ENCODE data around the gene LRFN5. TPM values are rescaled to one million over a fixed set of nuclear protein-coding genes. Genes with fewer than 3 reads are reported as not detected.

The LRFN5 gene
- total RNA-seq, 1 experiment from 2014 or later, result 9.8 TPM

GRCh38 chr14:41783403-41783802 lies 176.7 kb downstream of the LRFN5 start:
- intact Hi-C loops (cut with micrococcal nuclease; ENCODE audit: unreplicated experiment), result loop anchor here (10.0 kb wide), 1 partner anchor 179 kb away; the partner anchor contains the start of gene LRFN5
- POLR2A ChIA-PET, result interaction anchor here (0.6 kb wide), 1 partner anchor 112 kb away, joined by 3 read pairs; no protein-coding TSS in a partner anchor

GRCh38 chr14:41785696-41786095 lies 179.0 kb downstream of the LRFN5 start:
- Histone ChIP-seq H3K36me3 (ENCODE audit: control insufficient read depth, insufficient read depth, low read length) (no peaks in the 10 kb centered on the region), H3K27me3 (ENCODE audit: control insufficient read depth, insufficient read depth, low read length) (no peaks in the 10 kb centered on the region), H3K27ac (ENCODE audit: low read length) (no peak overlapping the region), H3K9me3 (ENCODE audit: control insufficient read depth, insufficient read depth, low read depth, low read length) (no peaks in the 10 kb centered on the region), H3K4me1 (ENCODE audit: control insufficient read depth, insufficient read depth, low read length) (peaks cover 4% of the 10 kb centered on the region; the same call in 1 of the 2 replicates), H3K4me3 (ENCODE audit: low read depth in 2 of 2, low read length in 2 of 2) (no peak overlapping the region)
- TF ChIP-seq TCF7L2 (IDR thresholded peaks at IDR 0.05; ENCODE audit: low read depth, low read length), result no peak
- no peak for TF ChIP-seq POLR2AphosphoS5 (IDR thresholded peaks at IDR 0.05; ENCODE audit: low read depth, low read length)
- TF ChIP-seq SIN3A (IDR thresholded peaks at IDR 0.05; ENCODE audit: borderline replicate concordance, insufficient read depth, low read depth, low read length), result no peak
- TF ChIP-seq CTCF (IDR thresholded peaks at IDR 0.05), result peak; percentile 64
- TF ChIP-seq, protein P1, sequence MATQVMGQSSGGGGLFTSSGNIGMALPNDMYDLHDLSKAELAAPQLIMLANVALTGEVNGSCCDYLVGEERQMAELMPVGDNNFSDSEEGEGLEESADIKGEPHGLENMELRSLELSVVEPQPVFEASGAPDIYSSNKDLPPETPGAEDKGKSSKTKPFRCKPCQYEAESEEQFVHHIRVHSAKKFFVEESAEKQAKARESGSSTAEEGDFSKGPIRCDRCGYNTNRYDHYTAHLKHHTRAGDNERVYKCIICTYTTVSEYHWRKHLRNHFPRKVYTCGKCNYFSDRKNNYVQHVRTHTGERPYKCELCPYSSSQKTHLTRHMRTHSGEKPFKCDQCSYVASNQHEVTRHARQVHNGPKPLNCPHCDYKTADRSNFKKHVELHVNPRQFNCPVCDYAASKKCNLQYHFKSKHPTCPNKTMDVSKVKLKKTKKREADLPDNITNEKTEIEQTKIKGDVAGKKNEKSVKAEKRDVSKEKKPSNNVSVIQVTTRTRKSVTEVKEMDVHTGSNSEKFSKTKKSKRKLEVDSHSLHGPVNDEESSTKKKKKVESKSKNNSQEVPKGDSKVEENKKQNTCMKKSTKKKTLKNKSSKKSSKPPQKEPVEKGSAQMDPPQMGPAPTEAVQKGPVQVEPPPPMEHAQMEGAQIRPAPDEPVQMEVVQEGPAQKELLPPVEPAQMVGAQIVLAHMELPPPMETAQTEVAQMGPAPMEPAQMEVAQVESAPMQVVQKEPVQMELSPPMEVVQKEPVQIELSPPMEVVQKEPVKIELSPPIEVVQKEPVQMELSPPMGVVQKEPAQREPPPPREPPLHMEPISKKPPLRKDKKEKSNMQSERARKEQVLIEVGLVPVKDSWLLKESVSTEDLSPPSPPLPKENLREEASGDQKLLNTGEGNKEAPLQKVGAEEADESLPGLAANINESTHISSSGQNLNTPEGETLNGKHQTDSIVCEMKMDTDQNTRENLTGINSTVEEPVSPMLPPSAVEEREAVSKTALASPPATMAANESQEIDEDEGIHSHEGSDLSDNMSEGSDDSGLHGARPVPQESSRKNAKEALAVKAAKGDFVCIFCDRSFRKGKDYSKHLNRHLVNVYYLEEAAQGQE (IDR thresholded peaks at IDR 0.05; ENCODE audit: insufficient read depth in 1 of 2, low read depth in 2 of 2, low read length in 1 of 2), result no peak
- CTCF ChIA-PET, result no interaction called here
- ATAC-seq (peak; percentile 66; the same call in 1 of the 2 replicates), DNase-seq (ENCODE audit: low read depth, low spot score) (peak; percentile 4)
- no TSS peak for BruUV-seq (replicated peaks)
- intact Hi-C loops (cut with micrococcal nuclease; ENCODE audit: unreplicated experiment) (loop anchor here (10.0 kb wide), 1 partner anchor 181 kb away; the partner anchor contains the start of gene LRFN5), in situ Hi-C loops (cut with HindIII; ENCODE audit: low pct_unique_long_range_greater_than_20kb, low sequenced_read_pairs) (no loop called here)
- POLR2A ChIA-PET, result no interaction called here

More at GRCh38 chr14:41783403-41783802, 176.7 kb downstream of the LRFN5 start:
- Histone ChIP-seq H3K27me3 (ENCODE audit: control insufficient read depth, insufficient read depth, low read length) (no peaks in the 10 kb centered on the region), H3K4me1 (ENCODE audit: control insufficient read depth, insufficient read depth, low read length) (peaks cover 4% of the 10 kb centered on the region; the same call in 1 of the 2 replicates), H3K4me3 (ENCODE audit: low read depth in 2 of 2, low read length in 2 of 2) (no peak overlapping the region), H3K27ac (ENCODE audit: low read length) (no peak overlapping the region), H3K36me3 (ENCODE audit: control insufficient read depth, insufficient read depth, low read length) (no peaks in the 10 kb centered on the region), H3K9me3 (ENCODE audit: control insufficient read depth, insufficient read depth, low read depth, low read length) (no peaks in the 10 kb centered on the region)
- in situ Hi-C loops (cut with HindIII; ENCODE audit: low pct_unique_long_range_greater_than_20kb, low sequenced_read_pairs), result no loop called here
- DNase-seq (ENCODE audit: low read depth, low spot score) (no peak), ATAC-seq (no peak)
- CTCF ChIA-PET, result interaction anchor here (0.6 kb wide), 1 partner anchor 174 kb away, joined by 3 read pairs; no protein-coding TSS in a partner anchor
- TF ChIP-seq, protein P1 (IDR thresholded peaks at IDR 0.05; ENCODE audit: insufficient read depth in 1 of 2, low read depth in 2 of 2, low read length in 1 of 2), result no peak
- TF ChIP-seq POLR2AphosphoS5 (IDR thresholded peaks at IDR 0.05; ENCODE audit: low read depth, low read length), result no peak
- TF ChIP-seq TCF7L2 (IDR thresholded peaks at IDR 0.05; ENCODE audit: low read depth, low read length), result no peak
- no peak for TF ChIP-seq SIN3A (IDR thresholded peaks at IDR 0.05; ENCODE audit: borderline replicate concordance, insufficient read depth, low read depth, low read length)
- TF ChIP-seq CTCF (IDR thresholded peaks at IDR 0.05), result no peak
- no TSS peak for BruUV-seq (replicated peaks)

All from Panc1 (cell line).